Suprapubic skin (tissue), 4 donors: ENCODE results near the gene NEURL1.

ENCODE experiments used
- CTCF ChIP-seq, 2 donors: fragments of 200-600 bp in 1 of 2; fragments of 450-650 bp in 1 of 2; sonication (generic) in 1 of 2; IDR thresholded peaks; one replicate each; pipeline ENCODE4 v1.5.1; 2016 to 2019; ENCODE audit warnings: antibody characterized with exemption in 2 of 2, mild to moderate bottlenecking in 1 of 2, moderate library complexity in 1 of 2
- EP300 ChIP-seq: sonication (generic); formaldehyde crosslinking; IDR thresholded peaks from one replicate; pipeline ENCODE4 v1.6.1; 2017; ENCODE audit warnings: antibody characterized with exemption
- POLR2A ChIP-seq, 2 donors: fragments of 450-650 bp; IDR thresholded peaks; one replicate each; pipeline ENCODE4 v1.6.1; 2017; ENCODE audit warnings: antibody characterized with exemption in 2 of 2, mild to moderate bottlenecking in 2 of 2, moderate library complexity in 2 of 2
- POLR2AphosphoS5 ChIP-seq, 3 donors: sonication (generic); formaldehyde crosslinking; IDR thresholded peaks; one replicate each; pipeline ENCODE4 v1.6.1; 2017; ENCODE audit warnings: antibody characterized with exemption in 3 of 3

GRCh38 chr10:103547391-103547946 is 54.0 kb downstream of the NEURL1 start:
- TF ChIP-seq POLR2A (IDR thresholded peaks at IDR 0.05), result no peak
- TF ChIP-seq EP300, result no peak
- TF ChIP-seq CTCF (IDR thresholded peaks at IDR 0.05), result no peak
- TF ChIP-seq POLR2AphosphoS5 (IDR thresholded peaks at IDR 0.05), result no peak
